NCI-H1048 (cell line): ENCODE data around the gene VAMP1.
"Not testable (repeated sequence)": the region's sequence is repeated elsewhere in the genome, so short reads cannot be mapped to it uniquely, and the experiment has no call there.

Experiments
- DNase-seq: peaks from one replicate; lab custom pipeline; 2025; lab: John Stamatoyannopoulos, UW

VAMP1 gene

GRCh38 chr12:6451348-6452244, 18.9 kb downstream of the VAMP1 start, which contains the start of gene TAPBPL:
TAPBPL (plus strand) TSS chr12:6452042; CDS start chr12:6452249, 207 bp downstream.
- peak; percentile 57 for DNase-seq

GRCh38 chr12:6450869-6451347, 19.6 kb downstream of the VAMP1 start:
- DNase-seq = no peak

- DNase-seq = no peak
Observed at GRCh38 chr12:6450091-6450868, 20.2 kb downstream of the VAMP1 start.

GRCh38 chr12:6444704-6445688, 25.5 kb downstream of the VAMP1 start, which contains the start of gene CD27:
CD27 (plus strand) TSS chr12:6444955; CDS start chr12:6445096, 141 bp downstream.
- DNase-seq = no peak

GRCh38 chr12:6444031-6444430, 26.4 kb downstream of the VAMP1 start:
- DNase-seq = no peak

GRCh38 chr12:6443361-6443983, 27.0 kb downstream of the VAMP1 start:
- no peak for DNase-seq

GRCh38 chr12:6442836-6443235, 27.6 kb downstream of the VAMP1 start:
- DNase-seq = no peak

GRCh38 chr12:6440391-6440790, 30.1 kb downstream of the VAMP1 start:
- DNase-seq = no peak

GRCh38 chr12:6438345-6438744, 32.1 kb downstream of the VAMP1 start:
- DNase-seq = no peak

GRCh38 chr12:6437586-6437985, 32.9 kb downstream of the VAMP1 start:
- DNase-seq = no peak

GRCh38 chr12:6435961-6436715, 34.3 kb downstream of the VAMP1 start:
- no peak for DNase-seq

- no peak for DNase-seq
Observed at GRCh38 chr12:6434205-6435140, 36.0 kb downstream of the VAMP1 start.

- no peak for DNase-seq
Observed at GRCh38 chr12:6432991-6433390, 37.5 kb downstream of the VAMP1 start.

- DNase-seq = no peak
Observed at GRCh38 chr12:6430124-6430989, 40.1 kb downstream of the VAMP1 start.

GRCh38 chr12:6428326-6428725, 42.2 kb downstream of the VAMP1 start:
- no peak for DNase-seq

GRCh38 chr12:6427796-6428195, 42.7 kb downstream of the VAMP1 start:
- not testable (repeated sequence) for DNase-seq

GRCh38 chr12:6426882-6427671, 43.4 kb downstream of the VAMP1 start:
- DNase-seq = no peak
